Stomach smooth muscle (tissue), 2 donors: ENCODE data around the gene DNMT3L.

Experiments used
- H3K27ac ChIP-seq: one replicate; pipeline ENCODE4 v1.7.0; 2013; ENCODE audit warnings: mild to moderate bottlenecking, low read length, inconsistent platforms
- H3K27me3 ChIP-seq, 2 donors: one replicate each; pipeline ENCODE4 v1.7.0; 2013; ENCODE audit warnings: low read length in 2 of 2; ENCODE audit not compliant: insufficient read depth in 2 of 2, control insufficient read depth in 1 of 2
- H3K36me3 ChIP-seq, 2 donors: one replicate each; pipeline ENCODE4 v1.7.0; 2013; ENCODE audit warnings: low read length in 2 of 2; ENCODE audit not compliant: control insufficient read depth in 2 of 2, insufficient read depth in 2 of 2
- H3K4me1 ChIP-seq: one replicate; pipeline ENCODE4 v1.7.0; 2013; ENCODE audit warnings: low read length; ENCODE audit not compliant: control insufficient read depth, insufficient read depth
- H3K4me3 ChIP-seq, 2 donors: one replicate each; pipeline ENCODE4 v1.7.0; 2013; ENCODE audit warnings: low read length in 2 of 2
- H3K9ac ChIP-seq, 2 donors: one replicate each; pipeline ENCODE4 v1.7.0; 2013; ENCODE audit warnings: low read length in 2 of 2, mild to moderate bottlenecking in 1 of 2
- H3K9me3 ChIP-seq, 2 donors: one replicate each; pipeline ENCODE4 v1.7.0; 2013; ENCODE audit warnings: low read length in 2 of 2; ENCODE audit not compliant: control insufficient read depth in 2 of 2
- donor health status: healthy.
- donor health status: Pancreatic carcinoma.

DNMT3L gene

GRCh38 chr21:44273046-44273445, 11.3 kb upstream of the DNMT3L start:
- H3K4me1 ChIP-seq, result no peaks in the 10 kb centered on the region
- H3K4me3 ChIP-seq, result no peak overlapping the region
- H3K27me3 ChIP-seq, result no peaks in the 10 kb centered on the region
- no peak overlapping the region for H3K27ac ChIP-seq
- H3K9ac ChIP-seq, result no peak overlapping the region
- H3K36me3 ChIP-seq, result no peaks in the 10 kb centered on the region
- H3K9me3 ChIP-seq, result no peaks in the 10 kb centered on the region

GRCh38 chr21:44272284-44272858, 10.7 kb upstream of the DNMT3L start:
- no peaks in the 10 kb centered on the region for H3K27me3 ChIP-seq
- no peak overlapping the region for H3K9ac ChIP-seq
- H3K36me3 ChIP-seq, result no peaks in the 10 kb centered on the region
- H3K4me1 ChIP-seq, result no peaks in the 10 kb centered on the region
- H3K27ac ChIP-seq, result no peak overlapping the region
- no peak overlapping the region for H3K4me3 ChIP-seq
- H3K9me3 ChIP-seq, result no peaks in the 10 kb centered on the region

- Histone ChIP-seq H3K36me3 (no peaks in the 10 kb centered on the region), H3K9ac (no peak overlapping the region), H3K4me1 (no peaks in the 10 kb centered on the region), H3K9me3 (no peaks in the 10 kb centered on the region), H3K4me3 (no peak overlapping the region), H3K27me3 (no peaks in the 10 kb centered on the region), H3K27ac (no peak overlapping the region)
These were observed 10.0 kb upstream of the DNMT3L start for GRCh38 chr21:44271558-44272283.

GRCh38 chr21:44269090-44269489, 7.4 kb upstream of the DNMT3L start:
- Histone ChIP-seq H3K9me3 (no peaks in the 10 kb centered on the region), H3K4me1 (no peaks in the 10 kb centered on the region), H3K27ac (no peak overlapping the region), H3K36me3 (no peaks in the 10 kb centered on the region), H3K27me3 (no peaks in the 10 kb centered on the region), H3K9ac (no peak overlapping the region), H3K4me3 (no peak overlapping the region)

GRCh38 chr21:44267655-44268142, 6.0 kb upstream of the DNMT3L start:
- no peak overlapping the region for H3K4me3 ChIP-seq
- H3K9ac ChIP-seq, result no peak overlapping the region
- no peaks in the 10 kb centered on the region for H3K36me3 ChIP-seq
- no peaks in the 10 kb centered on the region for H3K4me1 ChIP-seq
- no peaks in the 10 kb centered on the region for H3K9me3 ChIP-seq
- no peak overlapping the region for H3K27ac ChIP-seq
- no peaks in the 10 kb centered on the region for H3K27me3 ChIP-seq

- H3K4me3 ChIP-seq, result no peak overlapping the region
- no peak overlapping the region for H3K27ac ChIP-seq
- no peaks in the 10 kb centered on the region for H3K36me3 ChIP-seq
- no peaks in the 10 kb centered on the region for H3K4me1 ChIP-seq
- peaks cover 0 to 4% of the 10 kb centered on the region in 2 donors for H3K27me3 ChIP-seq
- no peaks in the 10 kb centered on the region for H3K9me3 ChIP-seq
- H3K9ac ChIP-seq, result no peak overlapping the region
These were observed 4.1 kb upstream of the DNMT3L start for GRCh38 chr21:44265734-44266270.

GRCh38 chr21:44263768-44264167, 2.1 kb upstream of the DNMT3L start:
- Histone ChIP-seq H3K4me1 (no peaks in the 10 kb centered on the region), H3K9ac (no peak overlapping the region), H3K27ac (no peak overlapping the region)

GRCh38 chr21:44263221-44263760, 1.6 kb upstream of the DNMT3L start:
- H3K4me1 ChIP-seq, result no peaks in the 10 kb centered on the region
- H3K36me3 ChIP-seq, result no peaks in the 10 kb centered on the region
- peaks cover 0 to 7% of the 10 kb centered on the region in 2 donors for H3K9me3 ChIP-seq

More at GRCh38 chr21:44263768-44264167, 2.1 kb upstream of the DNMT3L start:
- Histone ChIP-seq H3K9me3 (peaks cover 0 to 7% of the 10 kb centered on the region in 2 donors), H3K36me3 (no peaks in the 10 kb centered on the region), H3K27me3 (peaks cover 0 to 4% of the 10 kb centered on the region in 2 donors), H3K4me3 (no peak overlapping the region)

GRCh38 chr21:44262338-44263056, 800 bp upstream of the DNMT3L start:
- no peaks in the 10 kb centered on the region for H3K36me3 ChIP-seq
- H3K27me3 ChIP-seq, result peaks cover 0 to 4% of the 10 kb centered on the region in 2 donors
- peaks cover 0 to 7% of the 10 kb centered on the region in 2 donors for H3K9me3 ChIP-seq
- no peaks in the 10 kb centered on the region for H3K4me1 ChIP-seq
- no peak overlapping the region for H3K27ac ChIP-seq
- no peak overlapping the region for H3K9ac ChIP-seq
- no peak overlapping the region for H3K4me3 ChIP-seq

More at GRCh38 chr21:44263221-44263760, 1.6 kb upstream of the DNMT3L start:
- H3K27me3 ChIP-seq, result peaks cover 0 to 4% of the 10 kb centered on the region in 2 donors
- no peak overlapping the region for H3K27ac ChIP-seq
- no peak overlapping the region for H3K9ac ChIP-seq
- H3K4me3 ChIP-seq, result no peak overlapping the region

GRCh38 chr21:44260791-44261631, 686 bp downstream of the DNMT3L start:
- H3K9ac ChIP-seq, result no peak overlapping the region
- H3K4me3 ChIP-seq, result no peak overlapping the region
- H3K9me3 ChIP-seq, result peaks cover 0 to 7% of the 10 kb centered on the region in 2 donors
- no peaks in the 10 kb centered on the region for H3K36me3 ChIP-seq
- H3K27ac ChIP-seq, result no peak overlapping the region
- H3K4me1 ChIP-seq, result no peaks in the 10 kb centered on the region
- H3K27me3 ChIP-seq, result peaks cover 0 to 4% of the 10 kb centered on the region in 2 donors
